ENCODE measurements around the gene CCDC191.

The CCDC191 gene

GRCh38 chr3:114056130-114057010 lies at the start of gene CCDC191, which contains the start of gene QTRT2:
Gene CCDC191 (minus strand): TSS chr3:114056526. CDS start chr3:114056466, 60 bp downstream.
Gene QTRT2 (plus strand): TSS chr3:114056737. CDS start chr3:114065258, 8,521 bp downstream.
- peak; percentile 99 for DNase-seq

- DNase-seq, result no peak
Measured at GRCh38 chr3:114104414-114104813, 48.1 kb upstream of the CCDC191 start.

- DNase-seq, result no peak
Measured at GRCh38 chr3:114103858-114104257, 47.5 kb upstream of the CCDC191 start.

- no peak for DNase-seq
Measured at GRCh38 chr3:114103181-114103580, 46.9 kb upstream of the CCDC191 start.

- no peak for DNase-seq
Measured at GRCh38 chr3:114101101-114101500, 44.8 kb upstream of the CCDC191 start.

- no peak for DNase-seq
Measured at GRCh38 chr3:114095796-114096195, 39.5 kb upstream of the CCDC191 start.

GRCh38 chr3:114093596-114093995 lies 37.3 kb upstream of the CCDC191 start:
- DNase-seq, result no peak

GRCh38 chr3:114093016-114093380 lies 36.7 kb upstream of the CCDC191 start:
- no peak for DNase-seq

GRCh38 chr3:114092151-114093015 lies 36.1 kb upstream of the CCDC191 start:
- DNase-seq, result no peak

GRCh38 chr3:114089675-114090074 lies 33.3 kb upstream of the CCDC191 start:
- DNase-seq, result no peak

GRCh38 chr3:114086356-114086755 lies 30.0 kb upstream of the CCDC191 start:
- no peak for DNase-seq

- DNase-seq, result no peak
Measured at GRCh38 chr3:114083112-114083511, 26.8 kb upstream of the CCDC191 start.

GRCh38 chr3:114081037-114081436 lies 24.7 kb upstream of the CCDC191 start:
- DNase-seq, result no peak

GRCh38 chr3:114080201-114080600 lies 23.9 kb upstream of the CCDC191 start:
- no peak for DNase-seq

- no peak for DNase-seq
Measured at GRCh38 chr3:114079761-114080160, 23.4 kb upstream of the CCDC191 start.

GRCh38 chr3:114078126-114078525 lies 21.8 kb upstream of the CCDC191 start:
- DNase-seq, result no peak

- DNase-seq, result no peak
Measured at GRCh38 chr3:114076711-114077110, 20.4 kb upstream of the CCDC191 start.

GRCh38 chr3:114071786-114072185 lies 15.5 kb upstream of the CCDC191 start:
- DNase-seq, result no peak

- DNase-seq, result no peak
Measured at GRCh38 chr3:114068336-114068735, 12.0 kb upstream of the CCDC191 start.

GRCh38 chr3:114067804-114068203 lies 11.5 kb upstream of the CCDC191 start:
- no peak for DNase-seq

- no peak for DNase-seq
Measured at GRCh38 chr3:114060906-114061655, 4.8 kb upstream of the CCDC191 start.

- DNase-seq, result no peak
Measured at GRCh38 chr3:114058646-114059045, 2.3 kb upstream of the CCDC191 start.

- DNase-seq, result no peak
Measured at GRCh38 chr3:114057011-114057347, 653 bp upstream of the CCDC191 start.
